GM21786 (cell line): ENCODE results near the gene USH1G.
"Not testable (repeated sequence)": the region's sequence is repeated elsewhere in the genome, so short reads cannot be mapped to it uniquely, and the experiment has no call there.

Experiments used
- ATAC-seq: cut with Tn5 transposase; IDR thresholded peaks from one replicate; pipeline ENCODE4 v1.9.1; 2021; ENCODE audit not compliant: unreplicated experiment

USH1G gene

DNA sequence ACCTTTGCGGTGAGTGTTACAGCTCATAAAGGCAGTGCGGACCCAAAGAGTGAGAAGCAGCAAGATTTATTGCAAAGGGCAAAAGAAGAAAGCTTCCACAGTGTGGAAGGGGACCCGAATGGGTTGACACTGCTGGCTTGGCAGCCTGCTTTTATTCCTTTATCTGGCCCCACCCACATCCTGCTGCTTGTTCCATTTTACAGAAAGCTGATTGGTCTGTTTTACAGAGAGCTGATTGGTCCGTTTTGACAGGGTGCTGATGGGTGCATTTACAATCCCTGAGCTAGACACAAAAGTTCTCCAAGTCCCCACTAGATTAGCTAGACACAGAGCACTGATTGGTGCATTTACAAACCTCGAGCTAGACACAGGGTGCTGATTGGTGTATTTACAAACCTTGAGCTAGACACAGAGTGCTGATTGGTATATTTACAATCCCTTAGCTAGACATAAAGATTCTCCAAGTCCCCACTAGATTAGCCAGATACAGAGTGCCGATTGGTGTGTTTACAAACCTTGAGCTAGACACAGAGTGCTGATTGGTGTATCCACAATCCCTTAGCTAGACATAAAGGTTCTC, 16.8 kb downstream of the USH1G start:
- not testable (repeated sequence) for ATAC-seq

- ATAC-seq: no peak
Observed at GRCh38 chr17:74904687-74905409, 18.2 kb downstream of the USH1G start.

DNA sequence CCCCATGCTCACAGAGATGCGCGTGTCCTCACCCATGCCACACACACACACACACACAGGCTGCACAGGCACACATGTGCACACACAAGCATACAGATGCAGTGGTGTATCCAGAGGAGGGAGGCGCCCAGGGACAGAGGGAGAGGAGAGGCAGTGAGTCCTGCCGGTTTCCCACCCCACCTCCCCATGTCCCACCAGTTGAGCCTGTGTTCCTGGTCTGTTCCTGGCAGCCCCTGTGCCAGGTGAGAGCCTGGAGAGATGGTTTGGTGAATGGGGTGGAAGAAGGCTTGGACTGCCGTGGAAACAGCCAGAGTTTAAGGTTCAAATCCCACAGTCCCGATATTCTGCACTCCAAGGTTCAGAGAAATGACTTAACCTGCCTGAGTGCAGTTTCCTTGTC, 19.4 kb downstream of the USH1G start:
- ATAC-seq: no peak

DNA sequence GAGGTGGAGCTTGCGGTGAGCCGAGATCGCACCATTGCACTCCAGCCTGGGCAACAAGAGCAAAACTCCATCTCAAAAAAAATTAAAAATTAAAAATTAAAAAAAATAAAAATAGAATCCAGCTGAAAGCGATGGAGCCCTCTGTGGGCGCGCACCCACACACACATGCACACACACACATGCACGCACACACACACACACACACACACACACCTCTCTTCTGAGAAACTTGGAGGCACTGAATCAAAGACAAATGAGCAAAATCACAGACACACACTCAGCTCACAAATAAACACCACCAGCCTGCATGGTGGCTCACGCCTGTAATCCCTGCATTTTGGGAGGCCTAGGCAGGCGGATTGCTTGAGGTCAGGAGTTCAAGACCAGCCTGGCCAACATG, 20.0 kb downstream of the USH1G start:
- no peak for ATAC-seq

- ATAC-seq: no peak
Observed at GRCh38 chr17:74901353-74902135, 21.5 kb downstream of the USH1G start.

GRCh38 chr17:74900208-74900607, 22.8 kb downstream of the USH1G start:
- no peak for ATAC-seq

- ATAC-seq: no peak
Observed at GRCh38 chr17:74898376-74898946, 24.6 kb downstream of the USH1G start.

DNA sequence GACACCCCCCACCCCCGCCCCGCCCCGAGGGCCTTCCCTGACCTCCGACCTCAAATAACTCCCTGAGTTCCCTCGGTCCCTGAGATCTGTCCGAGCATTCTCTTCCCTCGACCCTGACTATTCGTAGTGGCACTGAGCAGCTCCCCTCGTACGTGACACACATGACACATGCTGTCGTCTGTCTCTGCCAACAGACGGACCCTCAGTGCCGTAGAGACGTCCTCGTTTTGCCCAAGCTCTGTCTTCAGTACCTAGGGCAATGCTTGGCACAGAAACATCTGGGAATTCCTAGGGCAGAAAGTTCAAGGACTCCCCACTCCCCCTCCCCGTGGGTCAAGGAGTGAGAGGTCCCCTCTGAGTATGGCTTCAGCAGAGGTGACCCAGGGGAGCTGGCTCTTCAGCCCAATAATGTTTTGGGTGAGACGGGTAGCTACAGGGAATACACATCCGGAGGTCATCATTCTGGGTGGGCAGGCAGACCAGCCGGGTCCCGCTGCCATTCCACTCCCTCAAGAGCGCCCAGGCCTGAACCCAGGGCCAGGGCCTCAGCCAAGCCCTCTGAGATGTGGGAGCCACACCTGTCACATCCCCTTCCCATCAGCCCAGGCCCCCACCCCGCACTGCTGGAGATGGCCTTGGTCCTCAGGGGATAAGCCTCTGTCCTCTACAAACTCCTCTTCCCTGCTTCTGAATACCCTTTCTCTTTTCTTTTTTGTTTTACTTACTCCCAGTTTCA, 29.0 kb downstream of the USH1G start:
- ATAC-seq: no peak

DNA sequence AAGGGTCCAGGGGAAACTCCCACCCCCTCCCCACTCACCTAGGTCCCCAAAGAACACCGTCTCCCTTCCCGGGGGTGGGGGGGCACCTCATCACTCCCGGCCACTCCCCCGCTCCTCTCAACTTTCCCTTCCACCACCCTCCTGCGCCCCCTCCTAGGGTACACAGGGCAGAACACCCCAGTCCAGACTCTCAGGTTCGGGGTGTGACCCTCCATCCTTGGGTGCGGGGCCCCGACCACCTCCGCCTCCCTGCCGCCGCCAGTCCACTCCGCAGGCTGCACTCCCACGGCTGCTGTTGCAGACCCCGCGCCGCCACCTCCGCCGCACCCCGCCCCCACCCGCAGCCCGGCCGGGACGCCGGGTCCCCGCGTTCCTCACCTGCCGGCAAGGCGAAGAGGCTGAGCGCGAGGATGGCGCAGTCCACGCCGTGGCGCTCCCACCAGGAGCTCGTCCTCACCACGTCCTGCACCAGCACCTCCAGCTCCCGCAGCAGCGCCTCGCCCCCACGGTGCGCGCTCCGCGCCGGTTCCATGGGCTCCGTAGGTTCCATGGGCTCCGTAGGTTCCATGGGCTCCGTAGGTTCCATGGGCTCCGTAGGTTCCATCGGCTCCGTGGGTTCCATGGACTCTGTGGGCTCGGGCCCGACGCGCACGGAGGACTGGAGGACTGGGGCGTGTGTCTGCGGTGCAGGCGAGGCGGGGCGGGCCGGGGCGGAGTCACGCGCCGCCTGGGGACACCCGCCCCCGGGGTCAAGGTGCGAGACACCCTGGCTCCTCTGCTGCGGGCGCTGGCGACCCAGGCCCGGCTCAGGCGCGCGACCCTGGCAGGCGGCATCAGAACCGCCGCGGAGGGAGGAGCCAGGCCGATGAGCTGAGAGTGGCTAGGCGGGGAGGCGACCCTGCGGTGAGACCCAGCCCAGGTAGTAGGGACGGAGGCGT, 29.8 kb downstream of the USH1G start, which contains the start of gene FADS6:
Gene FADS6 (minus strand): TSS at position 660 of the 938 bp plus-strand sequence. CDS start 38 bp downstream, at position 622.
- no peak for ATAC-seq

DNA sequence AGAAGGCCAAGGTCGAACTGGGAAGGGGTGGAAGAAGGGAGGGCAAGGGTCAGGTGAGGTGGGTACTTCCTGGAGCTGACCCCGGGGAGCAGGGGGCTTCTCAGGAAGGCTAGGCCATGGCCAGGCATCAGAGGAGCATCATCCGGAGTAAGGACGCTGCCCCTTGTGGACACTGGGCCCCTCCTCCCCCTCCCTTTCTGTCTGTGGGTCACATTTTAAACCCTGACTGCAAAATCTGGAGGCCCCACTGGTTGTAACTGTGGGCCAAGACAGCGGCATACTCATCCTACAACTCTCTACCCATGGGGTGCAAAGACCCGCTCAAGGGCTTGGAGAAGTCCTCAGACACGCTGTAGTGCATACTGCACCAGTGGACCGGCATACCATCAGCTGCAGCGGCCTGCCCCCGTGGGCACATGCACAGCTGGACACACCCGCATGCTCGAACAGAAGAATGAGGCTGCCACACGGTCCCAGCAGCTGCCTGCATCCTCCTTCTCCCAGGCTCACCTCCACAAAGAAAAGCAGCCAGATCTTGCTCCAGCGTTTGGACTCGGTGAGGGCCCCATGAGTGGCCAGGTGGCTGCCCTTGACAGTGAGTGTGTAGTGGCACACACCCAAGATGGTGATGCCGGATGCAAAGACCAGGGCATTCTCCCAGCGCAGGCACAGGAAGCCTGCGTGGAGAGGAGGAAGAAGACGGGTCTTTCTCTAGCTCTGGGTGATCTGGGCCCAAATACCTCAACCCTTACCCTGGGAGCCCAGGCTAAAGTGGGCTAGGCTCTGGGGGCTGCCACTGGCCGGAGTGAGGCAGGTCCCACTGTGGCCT, 30.8 kb downstream of the USH1G start:
- ATAC-seq: no peak

DNA sequence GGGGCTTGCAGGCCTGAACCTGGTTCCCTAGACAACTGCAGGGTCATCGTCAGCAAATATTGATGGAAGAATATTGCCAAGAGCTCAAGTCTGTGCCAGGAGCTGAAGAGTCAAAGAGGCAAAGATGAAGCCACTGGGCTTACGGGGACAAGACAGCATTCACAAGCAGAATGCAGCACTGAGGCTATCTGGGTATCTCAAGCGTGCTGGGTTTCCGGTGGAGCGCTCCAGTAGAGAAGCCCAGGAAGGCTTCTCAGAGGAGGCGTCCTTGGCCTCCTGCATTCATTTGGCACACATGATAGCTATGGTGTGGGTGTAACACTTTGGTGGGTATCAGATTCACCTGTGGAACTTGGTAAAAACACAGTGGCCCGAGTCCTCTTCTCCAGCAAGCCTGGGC, 32.5 kb downstream of the USH1G start:
- ATAC-seq: no peak

DNA sequence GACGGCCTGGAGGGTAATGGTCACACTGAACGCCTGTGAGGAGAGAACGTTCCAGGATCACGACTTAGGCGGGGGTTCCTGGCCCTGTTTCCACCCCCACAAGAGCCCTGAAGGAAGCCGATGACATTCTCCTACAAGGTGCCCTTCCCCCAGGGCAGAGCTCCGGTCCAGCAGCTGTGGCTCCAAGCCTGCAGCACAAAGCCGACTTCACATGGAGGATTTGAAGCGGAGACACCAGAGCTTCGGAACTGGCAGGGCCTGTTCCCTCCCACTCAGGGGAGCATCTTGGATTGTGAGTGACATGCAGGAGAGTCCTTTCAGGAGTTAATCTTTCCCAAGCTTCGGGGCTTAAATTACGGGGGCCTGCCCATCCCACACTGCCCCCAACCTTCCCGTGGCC, 34.6 kb downstream of the USH1G start:
- no peak for ATAC-seq

DNA sequence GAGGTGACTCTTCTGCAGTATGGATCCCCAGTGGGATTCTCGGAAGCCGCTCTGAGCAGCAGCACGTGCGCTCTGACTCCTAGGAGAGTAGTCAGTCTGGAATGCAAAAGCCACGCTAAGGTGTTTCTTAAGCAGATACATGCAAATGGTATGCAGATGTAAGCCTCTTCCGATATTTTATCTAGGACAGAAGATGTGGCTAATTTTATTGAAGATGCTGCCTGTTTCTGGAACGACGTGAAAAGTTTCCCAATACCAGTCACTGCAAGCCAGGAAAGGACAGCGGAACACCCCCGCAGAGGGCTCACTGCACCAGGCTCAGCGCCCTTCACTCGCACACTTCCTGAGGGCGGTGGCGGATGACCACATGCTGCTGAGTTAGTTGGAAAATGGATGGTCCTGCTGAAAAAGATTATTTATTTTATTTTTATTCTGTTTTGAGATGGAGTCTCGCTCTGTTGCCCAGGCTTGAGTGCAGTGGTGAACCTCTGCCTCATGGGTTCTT, 39.8 kb downstream of the USH1G start:
- ATAC-seq: no peak

- ATAC-seq: no peak
Observed at GRCh38 chr17:74882517-74883240, 40.4 kb downstream of the USH1G start.

- no peak for ATAC-seq
Observed at GRCh38 chr17:74881073-74881472, 42.0 kb downstream of the USH1G start.

- ATAC-seq: no peak
Observed at GRCh38 chr17:74879308-74879707, 43.7 kb downstream of the USH1G start.

GRCh38 chr17:74878658-74879057, 44.4 kb downstream of the USH1G start:
- no peak for ATAC-seq
